Progenitor cell of endocrine pancreas (in vitro differentiated cells): Measurements from ENCODE around the gene TMCC3. TPM values are rescaled to one million over a fixed set of nuclear protein-coding genes. Genes with fewer than 3 reads are reported as not detected.

Source experiments
- DNase-seq: peaks from one replicate; pipeline ENCODE4 v3.0.0; 2021; ENCODE audit warnings: low spot score; ENCODE audit not compliant: unreplicated experiment
- H3K27ac Mint-ChIP-seq: 2 replicates; pipeline ENCODE4 v1.8.0; 2021; ENCODE audit warnings: mild to moderate bottlenecking, moderate library complexity, mixed read lengths
- H3K27me3 Mint-ChIP-seq: 2 replicates; pipeline ENCODE4 v1.8.0; 2021; ENCODE audit warnings: mixed read lengths
- H3K36me3 Mint-ChIP-seq: 2 replicates; pipeline ENCODE4 v1.8.0; 2022; ENCODE audit warnings: mixed read lengths; ENCODE audit not compliant: insufficient read depth
- H3K4me1 Mint-ChIP-seq: 2 replicates; pipeline ENCODE4 v1.8.0; 2021; ENCODE audit warnings: low read depth, mixed read lengths
- H3K4me3 Mint-ChIP-seq: 2 replicates; pipeline ENCODE4 v1.8.0; 2021; ENCODE audit warnings: low read depth, mild to moderate bottlenecking, moderate library complexity, mixed read lengths
- H3K9me3 Mint-ChIP-seq: 2 replicates; pipeline ENCODE4 v1.8.0; 2021; ENCODE audit warnings: low read depth, mixed read lengths
- microRNA-seq: library from miRNA; unstranded; fragments of <30 nt; microRNA quantifications from one replicate; pipeline ENCODE4 v1.1.0, GENCODE V29; 2020; ENCODE audit warnings: borderline number of aligned reads; ENCODE audit not compliant: unreplicated experiment
- total RNA-seq: library from RNA; stranded (reverse); gene quantifications from 2 replicates; pipeline ENCODE4 v1.2.1, GENCODE V29; 2021
- TF ChIP-seq, protein P1 (sequence below): fragments of 200-600 bp; sonication (generic); IDR thresholded peaks from one replicate; pipeline ENCODE4 v1.5.0; 2021; ENCODE audit warnings: antibody characterized with exemption, mild to moderate bottlenecking; ENCODE audit not compliant: unreplicated experiment

TMCC3 gene
- total RNA-seq, 1 donor from 2014 or later: 15.9 TPM

- Mint-ChIP-seq H3K4me3 (no peak overlapping the region), H3K9me3 (no peaks in the 10 kb centered on the region), H3K27ac (peak overlapping the region; percentile 50), H3K27me3 (peaks cover 3% of the 10 kb centered on the region), H3K4me1 (peaks cover 31% of the 10 kb centered on the region), H3K36me3 (no peaks in the 10 kb centered on the region)
- peak; percentile 74 for DNase-seq
- TF ChIP-seq, protein P1, sequence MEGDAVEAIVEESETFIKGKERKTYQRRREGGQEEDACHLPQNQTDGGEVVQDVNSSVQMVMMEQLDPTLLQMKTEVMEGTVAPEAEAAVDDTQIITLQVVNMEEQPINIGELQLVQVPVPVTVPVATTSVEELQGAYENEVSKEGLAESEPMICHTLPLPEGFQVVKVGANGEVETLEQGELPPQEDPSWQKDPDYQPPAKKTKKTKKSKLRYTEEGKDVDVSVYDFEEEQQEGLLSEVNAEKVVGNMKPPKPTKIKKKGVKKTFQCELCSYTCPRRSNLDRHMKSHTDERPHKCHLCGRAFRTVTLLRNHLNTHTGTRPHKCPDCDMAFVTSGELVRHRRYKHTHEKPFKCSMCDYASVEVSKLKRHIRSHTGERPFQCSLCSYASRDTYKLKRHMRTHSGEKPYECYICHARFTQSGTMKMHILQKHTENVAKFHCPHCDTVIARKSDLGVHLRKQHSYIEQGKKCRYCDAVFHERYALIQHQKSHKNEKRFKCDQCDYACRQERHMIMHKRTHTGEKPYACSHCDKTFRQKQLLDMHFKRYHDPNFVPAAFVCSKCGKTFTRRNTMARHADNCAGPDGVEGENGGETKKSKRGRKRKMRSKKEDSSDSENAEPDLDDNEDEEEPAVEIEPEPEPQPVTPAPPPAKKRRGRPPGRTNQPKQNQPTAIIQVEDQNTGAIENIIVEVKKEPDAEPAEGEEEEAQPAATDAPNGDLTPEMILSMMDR: peak; percentile 87
These were observed 117.6 kb downstream of the TMCC3 start for GRCh38 chr12:94532490-94533422.

- TF ChIP-seq, protein P1: no peak
- Mint-ChIP-seq H3K4me3 (no peak overlapping the region), H3K36me3 (no peaks in the 10 kb centered on the region), H3K27me3 (peaks cover 3% of the 10 kb centered on the region), H3K4me1 (peaks cover 28% of the 10 kb centered on the region), H3K9me3 (no peaks in the 10 kb centered on the region), H3K27ac (no peak overlapping the region)
- no peak for DNase-seq
These were observed 119.1 kb downstream of the TMCC3 start for GRCh38 chr12:94531196-94531720.

- TF ChIP-seq, protein P1: no peak
- Mint-ChIP-seq H3K27me3 (peaks cover 5% of the 10 kb centered on the region), H3K36me3 (no peaks in the 10 kb centered on the region), H3K4me1 (no peaks in the 10 kb centered on the region), H3K4me3 (no peak overlapping the region), H3K27ac (no peak overlapping the region), H3K9me3 (no peaks in the 10 kb centered on the region)
- no peak for DNase-seq
These were observed 124.4 kb downstream of the TMCC3 start for GRCh38 chr12:94525951-94526350.

Small RNA genes lying within 50 kb of the gene (microRNA-seq; reads per million reads assigned to microRNA genes)
- not detected for gene MIR5700

Other genes starting within 250 kb of the TMCC3 start
- 36.5 and 38.6 TPM in 2 replicates for gene CEP83, start 190.7 kb downstream of the TMCC3 start, total RNA-seq